ENCODE measurements around the gene RGS5. TPM values are rescaled to one million over a fixed set of nuclear protein-coding genes. Genes with fewer than 3 reads are reported as not detected.

The RGS5 gene
- total RNA-seq, 6 experiments from 2014 or later: 3.2 to 7.8 (median 4.6) TPM

- no peak for DNase-seq
- no peaks in the 10 kb centered on the region for H3K9me3 Mint-ChIP-seq
- H3K27ac Mint-ChIP-seq: no peak overlapping the region
- TF ChIP-seq CTCF (IDR thresholded peaks at IDR 0.05): no peak
- no peaks in the 10 kb centered on the region; the same call in 1 of the 2 replicates for H3K27me3 Mint-ChIP-seq (ENCODE audit: insufficient read depth)
- H3K4me3 Mint-ChIP-seq: no peak overlapping the region
- H3K4me1 Mint-ChIP-seq (ENCODE audit: low read depth): no peaks in the 10 kb centered on the region
- no peaks in the 10 kb centered on the region for H3K36me3 Mint-ChIP-seq (ENCODE audit: low read depth)
These were observed 83.0 kb downstream of the RGS5 start for GRCh38 chr1:163119707-163120106.

- H3K4me3 Mint-ChIP-seq: no peak overlapping the region
- H3K27me3 Mint-ChIP-seq (ENCODE audit: insufficient read depth): no peaks in the 10 kb centered on the region; the same call in 1 of the 2 replicates
- H3K4me1 Mint-ChIP-seq (ENCODE audit: low read depth): no peaks in the 10 kb centered on the region
- no peaks in the 10 kb centered on the region for H3K9me3 Mint-ChIP-seq
- no peaks in the 10 kb centered on the region for H3K36me3 Mint-ChIP-seq (ENCODE audit: low read depth)
- DNase-seq: no peak
- H3K27ac Mint-ChIP-seq: no peak overlapping the region
- no peak for TF ChIP-seq CTCF (IDR thresholded peaks at IDR 0.05)
These were observed 86.8 kb downstream of the RGS5 start for GRCh38 chr1:163115887-163116286.

- no peak for DNase-seq
- H3K36me3 Mint-ChIP-seq (ENCODE audit: low read depth): peaks cover 8% of the 10 kb centered on the region; the same call in 1 of the 2 replicates
- H3K9me3 Mint-ChIP-seq: peaks cover 7% of the 10 kb centered on the region
- no peak overlapping the region for H3K27ac Mint-ChIP-seq
- no peaks in the 10 kb centered on the region for H3K27me3 Mint-ChIP-seq (ENCODE audit: insufficient read depth)
- TF ChIP-seq CTCF (IDR thresholded peaks at IDR 0.05): no peak
- peaks cover 22% of the 10 kb centered on the region for H3K4me1 Mint-ChIP-seq (ENCODE audit: low read depth)
- no peak overlapping the region for H3K4me3 Mint-ChIP-seq
These were observed 95.1 kb downstream of the RGS5 start for GRCh38 chr1:163107655-163108054.

GRCh38 chr1:163106364-163106987 lies 96.2 kb downstream of the RGS5 start:
- TF ChIP-seq CTCF (IDR thresholded peaks at IDR 0.05): no peak
- no peak overlapping the region for H3K4me3 Mint-ChIP-seq

GRCh38 chr1:163104385-163105099 lies 98.2 kb downstream of the RGS5 start:
- H3K4me1 Mint-ChIP-seq (ENCODE audit: low read depth): peaks cover 22% of the 10 kb centered on the region
- TF ChIP-seq CTCF (IDR thresholded peaks at IDR 0.05): no peak
- H3K9me3 Mint-ChIP-seq: no peaks in the 10 kb centered on the region; the same call in 1 of the 2 replicates
- no peaks in the 10 kb centered on the region for H3K27me3 Mint-ChIP-seq (ENCODE audit: insufficient read depth)
- H3K36me3 Mint-ChIP-seq (ENCODE audit: low read depth): no peaks in the 10 kb centered on the region; the same call in 1 of the 2 replicates
- H3K4me3 Mint-ChIP-seq: no peak overlapping the region
- no peak overlapping the region for H3K27ac Mint-ChIP-seq
- DNase-seq: no peak

More at GRCh38 chr1:163106364-163106987, 96.2 kb downstream of the RGS5 start:
- no peak for DNase-seq
- Mint-ChIP-seq H3K27me3 (ENCODE audit: insufficient read depth) (no peaks in the 10 kb centered on the region), H3K9me3 (peaks cover 7% of the 10 kb centered on the region), H3K4me1 (ENCODE audit: low read depth) (peaks cover 22% of the 10 kb centered on the region), H3K27ac (no peak overlapping the region), H3K36me3 (ENCODE audit: low read depth) (peaks cover 8% of the 10 kb centered on the region; the same call in 1 of the 2 replicates)
